Kidney (tissue), 14 donors: ENCODE measurements around the gene HBZ. TPM values are rescaled to one million over a fixed set of nuclear protein-coding genes. Genes with fewer than 3 reads are reported as not detected.

Source experiments
- DNase-seq, 5 donors: peaks; one replicate each; pipeline ENCODE4 v3.0.0-alpha.2; 2013 to 2020
- FAIRE-seq: peaks from 2 replicates; lab custom pipeline; 2012; peaks lifted over from hg19 to GRCh38; lab: Jason Lieb, UNC
- H3K27ac ChIP-seq, 2 donors: one replicate each; pipeline ENCODE4 v1.7.0; 2013; ENCODE audit warnings: low read depth in 2 of 2, low read length in 2 of 2, inconsistent platforms in 1 of 2
- H3K27me3 ChIP-seq: one replicate; pipeline ENCODE4 v1.7.1; 2013; ENCODE audit warnings: low read length, inconsistent platforms; ENCODE audit not compliant: control insufficient read depth, insufficient read depth
- H3K36me3 ChIP-seq, 3 donors: one replicate each; pipeline versions ENCODE4 v1.7.0 to v1.7.1; 2013; ENCODE audit warnings: low read length in 3 of 3, control low read depth in 1 of 3, inconsistent platforms in 1 of 3; ENCODE audit not compliant: insufficient read depth in 3 of 3, control insufficient read depth in 2 of 3
- H3K4me1 ChIP-seq, 3 donors: one replicate each; pipeline versions ENCODE4 v1.7.0 to v1.7.1; 2013; ENCODE audit warnings: low read length in 3 of 3, inconsistent platforms in 1 of 3, low read depth in 1 of 3; ENCODE audit not compliant: control insufficient read depth in 2 of 3, insufficient read depth in 2 of 3
- H3K4me3 ChIP-seq, 3 donors: one replicate each; pipeline versions ENCODE4 v1.7.0 to v1.8.1; 2013; ENCODE audit warnings: low read length in 3 of 3, control low read depth in 1 of 3, inconsistent platforms in 1 of 3
- H3K9ac ChIP-seq, 3 donors: one replicate each; pipeline versions ENCODE4 v1.7.0 to v1.7.1; 2013; ENCODE audit warnings: low read length in 3 of 3, control low read depth in 1 of 3, inconsistent platforms in 1 of 3
- H3K9me3 ChIP-seq, 3 donors: one replicate each; pipeline versions ENCODE4 v1.7.0 to v1.7.1; 2013; ENCODE audit warnings: low read length in 3 of 3, control low read depth in 1 of 3, inconsistent platforms in 1 of 3; ENCODE audit not compliant: control insufficient read depth in 2 of 3, insufficient read depth in 1 of 3
- CTCF ChIP-seq: IDR thresholded peaks from 3 replicates; pipeline ENCODE4 v1.5.1; 2012; ENCODE audit warnings: mild to moderate bottlenecking, moderate library complexity, borderline replicate concordance; ENCODE audit not compliant: insufficient read depth; ENCODE audit errors: extremely low read depth
- intact Hi-C: fragments of 100-400 bp; cut with DNase I; formaldehyde crosslinking; loops from one replicate; pipeline ENCODE4 v1.11.1; 2022
- polyA plus RNA-seq: library from polyadenylated mRNA; stranded (reverse); fragments of 350-450 nt; fragmentation: Illumina TruSeq; extraction: RNeasy Lipid Tissue Mini Kit (QIAGEN cat#74804); gene quantifications from one replicate; pipeline ENCODE4 v1.2.3, GENCODE V29; 2014; ENCODE audit warnings: low read depth, low replicate concordance; ENCODE audit not compliant: insufficient read depth
- total RNA-seq: library from RNA; stranded (reverse); fragmentation: NEBNext Ultra II Directional; extraction: Animal tissue kit (Norgen Biotek cat#: 25700); gene quantifications from one replicate; pipeline ENCODE4 v1.2.1, GENCODE V29; 2021
- donor health status: control.
- donor health status: control.
- donor health status: control.
- donor health status: control.
- donor health status: control.
- donor health status: DM: yes; HTN: yes; CAD: no.
- donor health status: Normal renal cell carcinoma (clear cell type).

The HBZ gene
- total and polyA plus RNA-seq, 2 donors from 2014 or later: not detected

DNA sequence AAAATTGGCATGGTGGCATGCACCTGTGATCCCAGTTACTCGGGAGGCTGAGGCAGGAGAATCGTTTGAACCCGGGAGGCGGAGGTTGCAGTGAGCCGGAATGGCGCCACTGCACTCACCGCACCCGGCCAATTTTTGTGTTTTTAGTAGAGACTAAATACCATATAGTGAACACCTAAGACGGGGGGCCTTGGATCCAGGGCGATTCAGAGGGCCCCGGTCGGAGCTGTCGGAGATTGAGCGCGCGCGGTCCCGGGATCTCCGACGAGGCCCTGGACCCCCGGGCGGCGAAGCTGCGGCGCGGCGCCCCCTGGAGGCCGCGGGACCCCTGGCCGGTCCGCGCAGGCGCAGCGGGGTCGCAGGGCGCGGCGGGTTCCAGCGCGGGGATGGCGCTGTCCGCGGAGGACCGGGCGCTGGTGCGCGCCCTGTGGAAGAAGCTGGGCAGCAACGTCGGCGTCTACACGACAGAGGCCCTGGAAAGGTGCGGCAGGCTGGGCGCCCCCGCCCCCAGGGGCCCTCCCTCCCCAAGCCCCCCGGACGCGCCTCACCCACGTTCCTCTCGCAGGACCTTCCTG lies 27.7 kb downstream of the HBZ start, which contains the start of gene HBQ1:
Gene HBQ1, plus strand, starts transcription at position 359 of the 575 bp plus-strand sequence. Its CDS starts 28 bp downstream, at position 387.
- Histone ChIP-seq H3K36me3 (no peaks in the 10 kb centered on the region), H3K4me1 (peaks cover 0 to 3% (median 0%) of the 10 kb centered on the region in 3 donors), H3K9me3 (no peaks in the 10 kb centered on the region), H3K9ac (no peak within 1 kb of the TSS), H3K27me3 (peaks cover 21% of the 10 kb centered on the region), H3K27ac (no peak within 1 kb of the TSS), H3K4me3 (no peak within 1 kb of the TSS)
- DNase-seq (peak; percentile 50 to 79 (median 68)), FAIRE-seq (no peak)
- intact Hi-C loops: no loop called here
- TF ChIP-seq CTCF: no peak

DNA sequence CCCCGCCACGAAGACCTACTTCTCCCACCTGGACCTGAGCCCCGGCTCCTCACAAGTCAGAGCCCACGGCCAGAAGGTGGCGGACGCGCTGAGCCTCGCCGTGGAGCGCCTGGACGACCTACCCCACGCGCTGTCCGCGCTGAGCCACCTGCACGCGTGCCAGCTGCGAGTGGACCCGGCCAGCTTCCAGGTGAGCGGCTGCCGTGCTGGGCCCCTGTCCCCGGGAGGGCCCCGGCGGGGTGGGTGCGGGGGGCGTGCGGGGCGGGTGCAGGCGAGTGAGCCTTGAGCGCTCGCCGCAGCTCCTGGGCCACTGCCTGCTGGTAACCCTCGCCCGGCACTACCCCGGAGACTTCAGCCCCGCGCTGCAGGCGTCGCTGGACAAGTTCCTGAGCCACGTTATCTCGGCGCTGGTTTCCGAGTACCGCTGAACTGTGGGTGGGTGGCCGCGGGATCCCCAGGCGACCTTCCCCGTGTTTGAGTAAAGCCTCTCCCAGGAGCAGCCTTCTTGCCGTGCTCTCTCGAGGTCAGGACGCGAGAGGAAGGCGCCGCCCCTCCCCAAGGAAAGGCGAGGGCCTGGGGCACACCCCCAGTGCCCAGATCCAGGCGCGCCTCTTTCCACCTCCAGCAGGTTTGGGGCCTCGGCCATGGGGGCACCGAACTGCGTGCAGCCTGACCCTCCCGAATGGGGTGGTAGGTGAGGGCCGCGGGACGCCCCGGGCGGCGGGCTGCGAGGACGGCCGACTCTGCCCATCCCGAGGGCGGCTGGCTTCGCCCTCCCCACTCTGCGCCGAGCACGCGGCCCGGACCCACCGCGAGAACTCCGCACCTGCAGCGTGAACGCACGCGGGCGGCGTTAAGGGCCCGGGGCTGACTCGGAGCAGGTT lies 28.5 kb downstream of the HBZ start:
- no peak for TF ChIP-seq CTCF
- Histone ChIP-seq H3K4me1 (peaks cover 0 to 3% (median 0%) of the 10 kb centered on the region in 3 donors), H3K36me3 (no peaks in the 10 kb centered on the region), H3K27ac (no peak overlapping the region), H3K9me3 (no peaks in the 10 kb centered on the region), H3K4me3 (no peak overlapping the region), H3K9ac (no peak overlapping the region), H3K27me3 (peaks cover 16% of the 10 kb centered on the region)
- FAIRE-seq (no peak), DNase-seq (peak; percentile 63 to 88 (median 84))
- intact Hi-C loops: no loop called here

GRCh38 chr16:181565-182021 lies 29.1 kb downstream of the HBZ start:
- peak; percentile 79 for TF ChIP-seq CTCF
- Histone ChIP-seq H3K9me3 (no peaks in the 10 kb centered on the region), H3K27ac (no peak overlapping the region), H3K4me1 (peaks cover 0 to 3% (median 0%) of the 10 kb centered on the region in 3 donors), H3K4me3 (no peak overlapping the region), H3K27me3 (peaks cover 16% of the 10 kb centered on the region), H3K9ac (no peak overlapping the region), H3K36me3 (no peaks in the 10 kb centered on the region)
- DNase-seq (peak in 1 of 5 donors; percentile 77), FAIRE-seq (no peak)
- intact Hi-C loops: no loop called here
